Uterus (tissue), 4 donors: ENCODE results near the gene CHST8. TPM values are rescaled to one million over a fixed set of nuclear protein-coding genes. Genes with fewer than 3 reads are reported as not detected.
"Not testable (repeated sequence)": the region's sequence is repeated elsewhere in the genome, so short reads cannot be mapped to it uniquely, and the experiment has no call there.

Source experiments
- DNase-seq, 2 donors: peaks; one replicate each; pipeline ENCODE4 v3.0.0-alpha.2; 2019 to 2020
- H3K27ac ChIP-seq, 2 donors: fragments of 200-600 bp; sonication (generic); 1 replicate in 1 of 2; 2 replicates in 1 of 2; pipeline ENCODE4 v1.5.1; 2016 to 2018
- H3K27me3 ChIP-seq, 2 donors: fragments of 200-600 bp; sonication (generic); one replicate each; pipeline ENCODE4 v1.5.1; 2018 to 2019; ENCODE audit warnings: control low read depth in 1 of 2
- H3K36me3 ChIP-seq, 2 donors: fragments of 200-600 bp; sonication (generic); one replicate each; pipeline ENCODE4 v1.5.1; 2019; ENCODE audit warnings: control low read depth in 1 of 2
- H3K4me1 ChIP-seq, 2 donors: fragments of 200-600 bp; sonication (generic); one replicate each; pipeline ENCODE4 v1.5.1; 2018 to 2019; ENCODE audit warnings: control low read depth in 1 of 2
- H3K4me3 ChIP-seq, 2 donors: fragments of 200-600 bp; sonication (generic); 1 replicate in 1 of 2; 2 replicates in 1 of 2; pipeline ENCODE4 v1.5.1; 2018 to 2019; ENCODE audit warnings: mild to moderate bottlenecking in 1 of 2
- H3K9me3 ChIP-seq, 2 donors: fragments of 200-600 bp; sonication (generic); one replicate each; pipeline ENCODE4 v1.5.1; 2019; ENCODE audit warnings: control low read depth in 1 of 2
- POLR2A ChIP-seq, 2 donors: fragments of 450-650 bp; IDR thresholded peaks; one replicate each; pipeline ENCODE4 v1.6.1; 2016; ENCODE audit warnings: antibody characterized with exemption in 2 of 2, mild to moderate bottlenecking in 1 of 2, moderate library complexity in 1 of 2
- intact Hi-C: fragments of 100-400 bp; cut with DNase I; formaldehyde crosslinking; loops from one replicate; pipeline ENCODE4 v1.15.1; 2023; ENCODE audit warnings: low total_unique reads
- total RNA-seq, 4 donors: library from RNA; depleted of rRNA in 3 of 4; stranded (reverse); fragments of >200 nt in 3 of 4; gene quantifications; one replicate each; pipeline versions ENCODE4 v1.1.0 to v1.2.4, GENCODE V29; 2014 to 2023
- TF ChIP-seq, protein P1 (sequence below), 4 experiments: fragments of 200-600 bp in 2 of 4; fragments of 450-650 bp in 2 of 4; sonication (generic) in 2 of 4; IDR thresholded peaks; one replicate each; pipeline ENCODE4 v1.5.1; 2016 to 2019; ENCODE audit warnings: antibody characterized with exemption in 4 of 4, mild to moderate bottlenecking in 2 of 4, moderate library complexity in 1 of 4
- donor health status: DM: yes; HTN: yes; CAD: no.

Gene CHST8
- total RNA-seq, 4 donors from 2014 or later: 0.26 to 0.95 (median 0.69) TPM; not detected in 1

DNA sequence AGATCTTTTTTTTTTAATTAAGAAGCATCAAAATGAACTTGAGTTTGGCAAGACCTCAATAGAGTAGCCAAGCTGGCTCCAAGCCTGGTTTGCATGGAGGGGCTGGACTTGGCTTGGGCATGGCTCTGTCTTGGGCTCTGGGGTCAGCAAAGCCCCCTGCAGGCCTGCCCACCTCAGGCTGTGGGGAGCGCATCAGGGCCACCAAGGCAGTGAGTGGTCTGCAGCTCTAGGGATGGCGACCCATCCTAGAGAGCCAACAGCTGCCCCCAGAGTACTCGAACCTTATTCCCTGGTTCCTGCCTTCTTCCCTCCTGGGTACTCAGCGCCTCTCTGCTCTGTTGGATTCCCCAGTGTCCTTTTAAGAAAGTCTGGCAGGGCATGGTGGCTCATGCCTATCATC lies 5.4 kb upstream of the CHST8 start:
- no peak overlapping the region for H3K4me3 ChIP-seq
- H3K27me3 ChIP-seq: no peaks in the 10 kb centered on the region
- H3K9me3 ChIP-seq: no peaks in the 10 kb centered on the region
- no peak for DNase-seq
- intact Hi-C loops: no loop called here
- H3K36me3 ChIP-seq: no peaks in the 10 kb centered on the region
- TF ChIP-seq, protein P1, sequence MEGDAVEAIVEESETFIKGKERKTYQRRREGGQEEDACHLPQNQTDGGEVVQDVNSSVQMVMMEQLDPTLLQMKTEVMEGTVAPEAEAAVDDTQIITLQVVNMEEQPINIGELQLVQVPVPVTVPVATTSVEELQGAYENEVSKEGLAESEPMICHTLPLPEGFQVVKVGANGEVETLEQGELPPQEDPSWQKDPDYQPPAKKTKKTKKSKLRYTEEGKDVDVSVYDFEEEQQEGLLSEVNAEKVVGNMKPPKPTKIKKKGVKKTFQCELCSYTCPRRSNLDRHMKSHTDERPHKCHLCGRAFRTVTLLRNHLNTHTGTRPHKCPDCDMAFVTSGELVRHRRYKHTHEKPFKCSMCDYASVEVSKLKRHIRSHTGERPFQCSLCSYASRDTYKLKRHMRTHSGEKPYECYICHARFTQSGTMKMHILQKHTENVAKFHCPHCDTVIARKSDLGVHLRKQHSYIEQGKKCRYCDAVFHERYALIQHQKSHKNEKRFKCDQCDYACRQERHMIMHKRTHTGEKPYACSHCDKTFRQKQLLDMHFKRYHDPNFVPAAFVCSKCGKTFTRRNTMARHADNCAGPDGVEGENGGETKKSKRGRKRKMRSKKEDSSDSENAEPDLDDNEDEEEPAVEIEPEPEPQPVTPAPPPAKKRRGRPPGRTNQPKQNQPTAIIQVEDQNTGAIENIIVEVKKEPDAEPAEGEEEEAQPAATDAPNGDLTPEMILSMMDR (IDR thresholded peaks at IDR 0.05): no peak
- no peak for TF ChIP-seq POLR2A (IDR thresholded peaks at IDR 0.05)
- H3K27ac ChIP-seq: no peak overlapping the region
- no peaks in the 10 kb centered on the region for H3K4me1 ChIP-seq

DNA sequence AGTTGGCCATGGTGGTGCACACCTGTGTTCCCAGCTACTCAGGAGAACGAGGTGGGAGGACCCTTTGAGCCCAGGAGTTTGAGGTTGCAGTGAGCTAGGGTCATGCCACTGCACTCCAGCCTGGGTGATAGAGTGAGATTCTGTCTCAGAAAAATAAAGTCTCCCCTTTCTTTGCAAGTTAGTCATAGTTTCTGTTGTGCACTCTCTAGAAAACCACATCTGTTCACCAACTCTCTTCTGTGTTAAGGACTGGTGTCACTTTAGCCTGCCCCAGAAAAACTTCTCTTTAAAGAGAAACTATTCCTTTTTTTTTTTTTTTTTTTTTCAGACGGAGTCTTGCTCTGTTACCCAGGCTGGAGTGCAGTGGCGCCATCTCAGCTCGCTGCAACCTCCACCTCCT lies 4.9 kb upstream of the CHST8 start:
- H3K4me1 ChIP-seq: no peaks in the 10 kb centered on the region
- no peak overlapping the region for H3K27ac ChIP-seq
- no peaks in the 10 kb centered on the region for H3K36me3 ChIP-seq
- TF ChIP-seq, protein P1 (IDR thresholded peaks at IDR 0.05): no peak
- no peak for TF ChIP-seq POLR2A (IDR thresholded peaks at IDR 0.05)
- H3K9me3 ChIP-seq: no peaks in the 10 kb centered on the region
- intact Hi-C loops: no loop called here
- H3K4me3 ChIP-seq: no peak overlapping the region
- DNase-seq: no peak
- H3K27me3 ChIP-seq: no peaks in the 10 kb centered on the region

DNA sequence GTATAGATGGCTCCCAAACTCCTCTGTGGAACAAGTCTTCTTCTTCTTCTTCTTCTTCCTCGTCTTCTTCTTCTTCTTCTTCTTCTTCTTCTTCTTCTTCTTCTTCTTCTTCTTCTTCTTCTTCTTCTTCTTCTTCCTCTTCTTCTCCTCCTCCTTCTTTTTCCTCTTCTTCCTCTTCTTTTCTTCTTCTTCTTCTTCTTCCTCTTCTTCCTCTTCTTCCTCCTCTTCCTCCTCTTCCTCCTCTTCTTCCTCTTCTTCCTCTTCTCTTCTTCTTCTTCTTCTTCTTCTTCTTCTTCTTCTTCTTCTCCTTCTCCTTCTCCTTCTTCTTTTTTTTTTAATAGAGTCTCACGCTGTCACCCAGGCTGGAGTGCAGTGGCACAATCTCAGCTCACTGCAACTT lies 3.4 kb upstream of the CHST8 start:
- H3K4me3 ChIP-seq, H3K36me3 ChIP-seq, H3K4me1 ChIP-seq, H3K27me3 ChIP-seq, H3K27ac ChIP-seq, intact Hi-C loops, DNase-seq, H3K9me3 ChIP-seq: not testable (repeated sequence)

DNA sequence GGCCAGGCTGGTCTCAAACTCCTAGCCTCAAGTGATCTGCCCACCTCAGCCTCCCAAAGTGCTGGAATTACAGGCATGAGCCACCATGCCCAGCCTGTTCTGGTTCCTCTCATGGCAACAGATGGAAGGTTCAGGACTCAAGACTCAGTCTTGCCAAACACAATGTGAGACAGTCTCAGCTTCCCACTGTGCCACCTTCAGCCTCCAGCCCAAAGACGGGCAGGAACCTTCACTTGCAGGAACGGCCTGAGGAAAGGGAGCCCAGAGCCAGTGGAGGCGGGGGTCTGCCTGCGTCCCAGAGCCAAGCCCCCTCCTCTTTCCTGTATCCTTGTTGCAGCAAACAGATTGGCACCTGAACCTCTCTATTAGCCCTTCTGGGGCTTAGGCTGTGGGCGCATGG lies 2.9 kb upstream of the CHST8 start:
- intact Hi-C loops: no loop called here
- TF ChIP-seq, protein P1 (IDR thresholded peaks at IDR 0.05): no peak
- TF ChIP-seq POLR2A (IDR thresholded peaks at IDR 0.05): no peak
- Histone ChIP-seq H3K27me3 (peaks cover 0 to 9% of the 10 kb centered on the region in 2 donors), H3K4me3 (no peak overlapping the region), H3K9me3 (no peaks in the 10 kb centered on the region), H3K4me1 (peaks cover 0 to 10% of the 10 kb centered on the region in 2 donors), H3K36me3 (no peaks in the 10 kb centered on the region), H3K27ac (no peak overlapping the region)
- DNase-seq: no peak

DNA sequence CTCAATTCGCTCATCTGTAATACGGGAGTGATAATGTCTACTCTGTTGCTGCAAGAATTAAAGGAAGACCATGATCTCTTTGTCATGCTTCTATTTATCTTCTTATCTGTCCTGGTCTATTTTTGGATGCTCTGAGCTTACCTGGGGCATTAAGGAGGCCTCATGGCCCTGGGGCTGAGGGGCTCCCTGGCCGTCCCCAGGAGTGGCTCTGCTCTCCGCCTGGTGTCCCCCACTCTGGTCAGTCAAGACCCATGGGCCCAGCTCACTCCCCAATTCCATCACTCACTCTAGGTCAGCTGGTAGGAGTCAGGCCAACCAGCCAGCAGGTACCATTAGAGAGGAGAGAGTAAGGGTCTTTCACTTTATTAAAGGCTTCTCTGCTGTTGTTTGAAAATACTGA lies 1.1 kb upstream of the CHST8 start:
- Histone ChIP-seq H3K36me3 (no peaks in the 10 kb centered on the region), H3K4me1 (peaks cover 0 to 10% of the 10 kb centered on the region in 2 donors), H3K27me3 (peaks cover 0 to 17% of the 10 kb centered on the region in 2 donors), H3K27ac (no peak overlapping the region), H3K4me3 (no peak overlapping the region), H3K9me3 (no peaks in the 10 kb centered on the region)
- intact Hi-C loops: no loop called here
- TF ChIP-seq POLR2A (IDR thresholded peaks at IDR 0.05): no peak
- TF ChIP-seq, protein P1 (IDR thresholded peaks at IDR 0.05): no peak
- DNase-seq: no peak
